Ovary (tissue), 3 donors: ENCODE data around the gene MAML2.

ENCODE experiments used
- EP300 ChIP-seq: sonication (generic); formaldehyde crosslinking; IDR thresholded peaks from one replicate; pipeline ENCODE4 v1.6.1; 2017; ENCODE audit warnings: antibody characterized with exemption
- TF ChIP-seq, protein P1 (sequence below), 3 donors: fragments of 450-650 bp in 2 of 3; fragments of 200-600 bp in 1 of 3; IDR thresholded peaks; one replicate each; pipeline versions ENCODE4 v1.5.1 to v1.8.0; 2016 to 2022; ENCODE audit warnings: antibody characterized with exemption in 3 of 3, mild to moderate bottlenecking in 1 of 3
- donor health status: DM: no; HTN: no; CAD: no.

DNA sequence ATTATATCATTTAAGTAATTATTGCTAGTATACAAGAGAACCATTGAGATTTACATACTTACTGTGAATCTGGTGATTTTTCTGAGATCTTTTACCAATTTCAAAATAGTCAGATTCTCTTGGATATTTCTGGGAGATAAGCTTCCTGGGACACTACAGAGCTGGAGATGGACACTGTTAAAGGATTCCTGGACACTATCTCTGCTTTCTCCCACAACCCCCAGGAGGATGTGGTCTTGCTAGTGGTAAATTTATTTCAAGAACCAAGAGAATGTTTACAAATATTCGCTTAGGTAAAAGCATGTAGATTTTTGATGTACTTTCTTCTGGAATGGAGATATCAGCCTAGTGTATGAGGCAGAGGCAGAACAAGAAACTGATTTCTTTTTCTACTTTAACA, 33.8 kb upstream of the MAML2 start:
- no peak for TF ChIP-seq EP300
- TF ChIP-seq, protein P1, sequence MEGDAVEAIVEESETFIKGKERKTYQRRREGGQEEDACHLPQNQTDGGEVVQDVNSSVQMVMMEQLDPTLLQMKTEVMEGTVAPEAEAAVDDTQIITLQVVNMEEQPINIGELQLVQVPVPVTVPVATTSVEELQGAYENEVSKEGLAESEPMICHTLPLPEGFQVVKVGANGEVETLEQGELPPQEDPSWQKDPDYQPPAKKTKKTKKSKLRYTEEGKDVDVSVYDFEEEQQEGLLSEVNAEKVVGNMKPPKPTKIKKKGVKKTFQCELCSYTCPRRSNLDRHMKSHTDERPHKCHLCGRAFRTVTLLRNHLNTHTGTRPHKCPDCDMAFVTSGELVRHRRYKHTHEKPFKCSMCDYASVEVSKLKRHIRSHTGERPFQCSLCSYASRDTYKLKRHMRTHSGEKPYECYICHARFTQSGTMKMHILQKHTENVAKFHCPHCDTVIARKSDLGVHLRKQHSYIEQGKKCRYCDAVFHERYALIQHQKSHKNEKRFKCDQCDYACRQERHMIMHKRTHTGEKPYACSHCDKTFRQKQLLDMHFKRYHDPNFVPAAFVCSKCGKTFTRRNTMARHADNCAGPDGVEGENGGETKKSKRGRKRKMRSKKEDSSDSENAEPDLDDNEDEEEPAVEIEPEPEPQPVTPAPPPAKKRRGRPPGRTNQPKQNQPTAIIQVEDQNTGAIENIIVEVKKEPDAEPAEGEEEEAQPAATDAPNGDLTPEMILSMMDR (IDR thresholded peaks at IDR 0.05) = no peak
